A549 (cell line): ENCODE measurements around the gene DIP2C.

ENCODE experiments used
- CEBPB ChIP-seq, 2 experiments: fragments of >200 bp in 1 of 2; sonication (Bioruptor Twin) in 1 of 2; formaldehyde crosslinking in 1 of 2; IDR thresholded peaks; 2 replicates each; pipeline ENCODE4 v1.6.1; 2012 to 2016
- CTCF ChIP-seq: fragments of >200 bp; sonication (Bioruptor Twin); formaldehyde crosslinking; IDR thresholded peaks from 3 replicates; pipeline ENCODE4 v1.5.1; 2016
- EHF ChIP-seq: fragments of 250-450 bp; sonication (Bioruptor Pico); IDR thresholded peaks from 2 replicates; pipeline ENCODE4 v1.5.0; 2020; ENCODE audit warnings: mild to moderate bottlenecking
- JUN ChIP-seq, 2 experiments: fragments of >200 bp; sonication (Bioruptor Twin); formaldehyde crosslinking; IDR thresholded peaks; 2 replicates in 1 of 2; 3 replicates in 1 of 2; pipeline ENCODE4 v1.6.1; 2016 to 2017
- PHF8 ChIP-seq: fragments of 200-600 bp; sonication (generic); IDR thresholded peaks from 2 replicates; pipeline ENCODE4 v1.6.1; 2016; ENCODE audit warnings: low read depth, mild to moderate bottlenecking, antibody characterized with exemption, moderate library complexity, borderline replicate concordance
- POLR2A ChIP-seq: IDR thresholded peaks from 2 replicates; pipeline ENCODE4 v1.6.1; 2012; ENCODE audit warnings: mild to moderate bottlenecking, low read length

GRCh38 chr10:372566-372965 lies 316.9 kb downstream of the DIP2C start:
- TF ChIP-seq PHF8 = no peak
- TF ChIP-seq CEBPB (IDR thresholded peaks at IDR 0.05) = no peak
- TF ChIP-seq CTCF = no peak
- no peak for TF ChIP-seq EHF
- no peak for TF ChIP-seq JUN (IDR thresholded peaks at IDR 0.05)
- TF ChIP-seq POLR2A = no peak
